HEK293 (cell line): ENCODE data around the gene DVL1.

ENCODE experiments used
- BCL11A ChIP-seq: fragments of 450-650 bp; formaldehyde crosslinking; IDR thresholded peaks from 2 replicates; pipeline ENCODE4 v1.5.1; 2016; ENCODE audit warnings: low read depth, missing biosample characterization, missing genetic modification characterization
- GLIS1 ChIP-seq: fragments of 450-650 bp; formaldehyde crosslinking; IDR thresholded peaks from 2 replicates; pipeline ENCODE4 v1.5.1; 2016; ENCODE audit warnings: missing biosample characterization, missing genetic modification characterization
- KLF1 ChIP-seq: fragments of 450-650 bp; formaldehyde crosslinking; IDR thresholded peaks from 2 replicates; pipeline ENCODE4 v1.5.1; 2016; ENCODE audit warnings: missing biosample characterization, missing genetic modification characterization
- KLF7 ChIP-seq: fragments of 450-650 bp; formaldehyde crosslinking; IDR thresholded peaks from 2 replicates; pipeline ENCODE4 v1.5.1; 2016; ENCODE audit warnings: missing biosample characterization, missing genetic modification characterization, borderline replicate concordance
- OVOL3 ChIP-seq: fragments of 450-650 bp; formaldehyde crosslinking; IDR thresholded peaks from 2 replicates; pipeline ENCODE4 v1.5.1; 2016; ENCODE audit warnings: missing biosample characterization, missing genetic modification characterization
- SCRT2 ChIP-seq: fragments of 450-650 bp; formaldehyde crosslinking; IDR thresholded peaks from 2 replicates; pipeline ENCODE4 v1.5.1; 2016; ENCODE audit warnings: missing biosample characterization, missing genetic modification characterization
- YY2 ChIP-seq: fragments of 450-650 bp; formaldehyde crosslinking; IDR thresholded peaks from 2 replicates; pipeline ENCODE4 v1.5.1; 2016; ENCODE audit warnings: missing biosample characterization, missing genetic modification characterization
- ZBTB20 ChIP-seq: fragments of 450-650 bp; formaldehyde crosslinking; IDR thresholded peaks from 2 replicates; pipeline ENCODE4 v1.5.1; 2016; ENCODE audit warnings: missing biosample characterization, missing genetic modification characterization
- ZBTB48 ChIP-seq: fragments of 450-650 bp; formaldehyde crosslinking; IDR thresholded peaks from 2 replicates; pipeline ENCODE4 v1.5.1; 2016; ENCODE audit warnings: missing biosample characterization, missing genetic modification characterization
- ZNF266 ChIP-seq: fragments of 450-650 bp; formaldehyde crosslinking; IDR thresholded peaks from 2 replicates; pipeline ENCODE4 v1.5.1; 2016; ENCODE audit warnings: missing biosample characterization, missing genetic modification characterization, low read depth
- ZNF292 ChIP-seq: fragments of 450-650 bp; formaldehyde crosslinking; IDR thresholded peaks from 2 replicates; pipeline ENCODE4 v1.5.1; 2016; ENCODE audit warnings: low read depth, missing biosample characterization, missing genetic modification characterization, borderline replicate concordance
- ZNF335 ChIP-seq: fragments of 450-650 bp; formaldehyde crosslinking; conservative IDR thresholded peaks from 2 replicates; pipeline ENCODE4 v1.5.1; 2016; ENCODE audit warnings: missing biosample characterization, missing genetic modification characterization
- ZNF341 ChIP-seq: fragments of 450-650 bp; formaldehyde crosslinking; IDR thresholded peaks from 2 replicates; pipeline ENCODE4; 2016; ENCODE audit warnings: low read depth, missing biosample characterization, missing genetic modification characterization
- ZNF48 ChIP-seq: fragments of 450-650 bp; formaldehyde crosslinking; IDR thresholded peaks from 2 replicates; pipeline ENCODE4 v1.5.1; 2016; ENCODE audit warnings: missing biosample characterization, missing genetic modification characterization
- ZNF549 ChIP-seq: fragments of 450-650 bp; IDR thresholded peaks from 2 replicates; pipeline ENCODE4 v1.5.1; 2018; ENCODE audit warnings: missing biosample characterization, missing genetic modification characterization, mild to moderate bottlenecking, inconsistent platforms, moderate library complexity
- ZNF707 ChIP-seq: fragments of 450-650 bp; formaldehyde crosslinking; IDR thresholded peaks from 2 replicates; pipeline ENCODE4 v1.5.1; 2016; ENCODE audit warnings: missing biosample characterization, missing genetic modification characterization
- ZSCAN16 ChIP-seq: fragments of 450-650 bp; formaldehyde crosslinking; IDR thresholded peaks from 2 replicates; pipeline ENCODE4 v1.5.1; 2016; ENCODE audit warnings: missing biosample characterization, missing genetic modification characterization
- ZSCAN23 ChIP-seq: fragments of 450-650 bp; formaldehyde crosslinking; IDR thresholded peaks from 2 replicates; pipeline ENCODE4 v1.5.1; 2016; ENCODE audit warnings: missing biosample characterization, missing genetic modification characterization
- TF ChIP-seq, protein P1 (sequence below): fragments of 450-650 bp; formaldehyde crosslinking; IDR thresholded peaks from 2 replicates; pipeline ENCODE4 v1.5.1; 2017; ENCODE audit warnings: missing biosample characterization, missing genetic modification characterization
- TF ChIP-seq, protein P2 (sequence below): fragments of 450-650 bp; formaldehyde crosslinking; IDR thresholded peaks from 2 replicates; pipeline ENCODE4 v1.5.0; 2017; ENCODE audit warnings: missing biosample characterization, missing genetic modification characterization, borderline replicate concordance
- TF ChIP-seq, protein P3 (sequence below): fragments of 450-650 bp; formaldehyde crosslinking; IDR thresholded peaks from 2 replicates; pipeline ENCODE4 v1.5.1; 2016; ENCODE audit warnings: missing biosample characterization, missing genetic modification characterization
- TF ChIP-seq, protein P4 (sequence below): sonication (generic); formaldehyde crosslinking; IDR thresholded peaks from 2 replicates; pipeline ENCODE4 v1.8.1; 2022; ENCODE audit warnings: mild to moderate bottlenecking, moderate library complexity, missing genetic modification reagents
- TF ChIP-seq, protein P5 (sequence below): fragments of 450-650 bp; formaldehyde crosslinking; IDR thresholded peaks from 2 replicates; pipeline ENCODE4 v1.5.1; 2016; ENCODE audit warnings: missing biosample characterization, missing genetic modification characterization
- TF ChIP-seq, protein P6 (sequence below): fragments of 450-650 bp; formaldehyde crosslinking; IDR thresholded peaks from 2 replicates; pipeline ENCODE4 v1.5.1; 2017; ENCODE audit warnings: missing biosample characterization, missing genetic modification characterization

The DVL1 gene

DNA sequence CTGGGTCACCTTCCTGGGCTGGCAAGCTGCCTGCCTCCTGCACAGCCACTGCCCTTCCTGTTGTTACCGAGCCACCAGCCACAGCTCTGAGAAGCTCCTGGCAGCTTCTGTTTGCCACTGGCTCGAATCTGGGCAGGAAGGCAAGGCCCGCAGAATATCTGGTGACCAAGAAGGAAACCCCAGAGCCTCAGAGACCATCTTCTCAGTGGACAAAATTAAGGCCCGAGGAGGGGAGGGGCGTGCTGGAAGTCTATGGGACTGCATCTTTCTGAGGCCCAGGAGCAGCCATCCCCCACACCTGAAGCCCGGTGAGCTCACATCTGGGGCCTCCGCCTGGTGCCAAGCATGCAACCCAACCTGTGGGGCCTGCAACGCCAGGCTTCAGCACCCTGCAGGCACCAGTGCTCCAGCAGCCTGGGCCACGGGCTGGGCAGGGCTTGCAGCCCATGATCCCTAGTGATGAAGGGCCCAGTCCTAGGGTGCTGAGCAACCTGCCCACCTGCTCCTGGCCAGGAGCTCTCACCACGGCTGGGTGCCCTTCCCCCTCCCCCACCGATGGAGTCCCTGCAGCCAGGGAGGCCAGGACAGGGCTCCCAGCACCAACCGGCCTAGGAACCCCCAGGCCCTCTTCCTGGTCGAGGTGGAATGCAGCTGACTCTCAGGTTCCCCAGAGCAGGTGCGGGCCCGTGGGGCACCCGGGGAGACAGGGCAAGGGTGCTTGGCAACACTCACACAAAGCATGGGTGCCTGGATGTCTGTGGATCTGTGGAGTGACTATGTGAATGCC is 23.7 kb downstream of the DVL1 start (continued):
- TF ChIP-seq ZNF549 (no peak), ZBTB20 (tag by site-specific recombination) (no peak), ZNF707 (no peak), KLF1 (no peak), BCL11A (tag by site-specific recombination) (no peak), SCRT2 (tag by site-specific recombination) (peak; percentile 15; the same call in 1 of the 2 replicates), ZNF48 (no peak), GLIS1 (tag by site-specific recombination) (no peak), ZSCAN16 (tag by site-specific recombination) (no peak), ZBTB48 (tag by site-specific recombination) (0 out of 2 replicates have a peak, but pooled peaks have one; percentile 16), ZNF335 (tag by site-specific recombination) (peak; percentile 12), KLF7 (tag by site-specific recombination) (no peak), ZNF341 (tag by site-specific recombination) (no peak), ZNF292 (tag by site-specific recombination) (no peak), YY2 (tag by site-specific recombination) (no peak), OVOL3 (tag by site-specific recombination) (no peak), ZNF266 (tag by site-specific recombination) (no peak), ZSCAN23 (tag by site-specific recombination) (no peak)
- TF ChIP-seq, protein P1, sequence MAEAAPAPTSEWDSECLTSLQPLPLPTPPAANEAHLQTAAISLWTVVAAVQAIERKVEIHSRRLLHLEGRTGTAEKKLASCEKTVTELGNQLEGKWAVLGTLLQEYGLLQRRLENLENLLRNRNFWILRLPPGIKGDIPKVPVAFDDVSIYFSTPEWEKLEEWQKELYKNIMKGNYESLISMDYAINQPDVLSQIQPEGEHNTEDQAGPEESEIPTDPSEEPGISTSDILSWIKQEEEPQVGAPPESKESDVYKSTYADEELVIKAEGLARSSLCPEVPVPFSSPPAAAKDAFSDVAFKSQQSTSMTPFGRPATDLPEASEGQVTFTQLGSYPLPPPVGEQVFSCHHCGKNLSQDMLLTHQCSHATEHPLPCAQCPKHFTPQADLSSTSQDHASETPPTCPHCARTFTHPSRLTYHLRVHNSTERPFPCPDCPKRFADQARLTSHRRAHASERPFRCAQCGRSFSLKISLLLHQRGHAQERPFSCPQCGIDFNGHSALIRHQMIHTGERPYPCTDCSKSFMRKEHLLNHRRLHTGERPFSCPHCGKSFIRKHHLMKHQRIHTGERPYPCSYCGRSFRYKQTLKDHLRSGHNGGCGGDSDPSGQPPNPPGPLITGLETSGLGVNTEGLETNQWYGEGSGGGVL: no peak
- TF ChIP-seq, protein P2, sequence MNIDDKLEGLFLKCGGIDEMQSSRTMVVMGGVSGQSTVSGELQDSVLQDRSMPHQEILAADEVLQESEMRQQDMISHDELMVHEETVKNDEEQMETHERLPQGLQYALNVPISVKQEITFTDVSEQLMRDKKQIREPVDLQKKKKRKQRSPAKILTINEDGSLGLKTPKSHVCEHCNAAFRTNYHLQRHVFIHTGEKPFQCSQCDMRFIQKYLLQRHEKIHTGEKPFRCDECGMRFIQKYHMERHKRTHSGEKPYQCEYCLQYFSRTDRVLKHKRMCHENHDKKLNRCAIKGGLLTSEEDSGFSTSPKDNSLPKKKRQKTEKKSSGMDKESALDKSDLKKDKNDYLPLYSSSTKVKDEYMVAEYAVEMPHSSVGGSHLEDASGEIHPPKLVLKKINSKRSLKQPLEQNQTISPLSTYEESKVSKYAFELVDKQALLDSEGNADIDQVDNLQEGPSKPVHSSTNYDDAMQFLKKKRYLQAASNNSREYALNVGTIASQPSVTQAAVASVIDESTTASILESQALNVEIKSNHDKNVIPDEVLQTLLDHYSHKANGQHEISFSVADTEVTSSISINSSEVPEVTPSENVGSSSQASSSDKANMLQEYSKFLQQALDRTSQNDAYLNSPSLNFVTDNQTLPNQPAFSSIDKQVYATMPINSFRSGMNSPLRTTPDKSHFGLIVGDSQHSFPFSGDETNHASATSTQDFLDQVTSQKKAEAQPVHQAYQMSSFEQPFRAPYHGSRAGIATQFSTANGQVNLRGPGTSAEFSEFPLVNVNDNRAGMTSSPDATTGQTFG (tag by site-specific recombination): no peak
- TF ChIP-seq, protein P3, sequence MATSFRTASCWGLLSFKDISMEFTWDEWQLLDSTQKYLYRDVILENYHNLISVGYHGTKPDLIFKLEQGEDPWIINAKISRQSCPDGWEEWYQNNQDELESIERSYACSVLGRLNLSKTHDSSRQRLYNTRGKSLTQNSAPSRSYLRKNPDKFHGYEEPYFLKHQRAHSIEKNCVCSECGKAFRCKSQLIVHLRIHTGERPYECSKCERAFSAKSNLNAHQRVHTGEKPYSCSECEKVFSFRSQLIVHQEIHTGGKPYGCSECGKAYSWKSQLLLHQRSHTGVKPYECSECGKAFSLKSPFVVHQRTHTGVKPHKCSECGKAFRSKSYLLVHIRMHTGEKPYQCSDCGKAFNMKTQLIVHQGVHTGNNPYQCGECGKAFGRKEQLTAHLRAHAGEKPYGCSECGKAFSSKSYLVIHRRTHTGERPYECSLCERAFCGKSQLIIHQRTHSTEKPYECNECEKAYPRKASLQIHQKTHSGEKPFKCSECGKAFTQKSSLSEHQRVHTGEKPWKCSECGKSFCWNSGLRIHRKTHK (tag by site-specific recombination): no peak
- TF ChIP-seq, protein P4, sequence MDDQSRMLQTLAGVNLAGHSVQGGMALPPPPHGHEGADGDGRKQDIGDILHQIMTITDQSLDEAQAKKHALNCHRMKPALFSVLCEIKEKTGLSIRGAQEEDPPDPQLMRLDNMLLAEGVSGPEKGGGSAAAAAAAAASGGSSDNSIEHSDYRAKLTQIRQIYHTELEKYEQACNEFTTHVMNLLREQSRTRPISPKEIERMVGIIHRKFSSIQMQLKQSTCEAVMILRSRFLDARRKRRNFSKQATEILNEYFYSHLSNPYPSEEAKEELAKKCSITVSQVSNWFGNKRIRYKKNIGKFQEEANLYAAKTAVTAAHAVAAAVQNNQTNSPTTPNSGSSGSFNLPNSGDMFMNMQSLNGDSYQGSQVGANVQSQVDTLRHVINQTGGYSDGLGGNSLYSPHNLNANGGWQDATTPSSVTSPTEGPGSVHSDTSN: no peak
- TF ChIP-seq, protein P5, sequence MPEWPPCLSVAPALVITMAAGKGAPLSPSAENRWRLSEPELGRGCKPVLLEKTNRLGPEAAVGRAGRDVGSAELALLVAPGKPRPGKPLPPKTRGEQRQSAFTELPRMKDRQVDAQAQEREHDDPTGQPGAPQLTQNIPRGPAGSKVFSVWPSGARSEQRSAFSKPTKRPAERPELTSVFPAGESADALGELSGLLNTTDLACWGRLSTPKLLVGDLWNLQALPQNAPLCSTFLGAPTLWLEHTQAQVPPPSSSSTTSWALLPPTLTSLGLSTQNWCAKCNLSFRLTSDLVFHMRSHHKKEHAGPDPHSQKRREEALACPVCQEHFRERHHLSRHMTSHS (tag by site-specific recombination): no peak
- TF ChIP-seq, protein P6, sequence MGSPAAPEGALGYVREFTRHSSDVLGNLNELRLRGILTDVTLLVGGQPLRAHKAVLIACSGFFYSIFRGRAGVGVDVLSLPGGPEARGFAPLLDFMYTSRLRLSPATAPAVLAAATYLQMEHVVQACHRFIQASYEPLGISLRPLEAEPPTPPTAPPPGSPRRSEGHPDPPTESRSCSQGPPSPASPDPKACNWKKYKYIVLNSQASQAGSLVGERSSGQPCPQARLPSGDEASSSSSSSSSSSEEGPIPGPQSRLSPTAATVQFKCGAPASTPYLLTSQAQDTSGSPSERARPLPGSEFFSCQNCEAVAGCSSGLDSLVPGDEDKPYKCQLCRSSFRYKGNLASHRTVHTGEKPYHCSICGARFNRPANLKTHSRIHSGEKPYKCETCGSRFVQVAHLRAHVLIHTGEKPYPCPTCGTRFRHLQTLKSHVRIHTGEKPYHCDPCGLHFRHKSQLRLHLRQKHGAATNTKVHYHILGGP (tag by site-specific recombination): no peak
- TF ChIP-seq, all 188 proteins: peak for 5
